MM.1S (cell line): Measurements from ENCODE around the gene FGF21.

Source experiments
- CTCF ChIP-seq: fragments of 300-600 bp; sonication (generic); IDR thresholded peaks from 2 replicates; pipeline ENCODE4 v1.5.1; 2016; ENCODE audit warnings: antibody characterized with exemption, low read length, mixed read lengths
- EZH2 ChIP-seq: fragments of 300-600 bp; sonication (generic); optimal IDR thresholded peaks from 2 replicates; pipeline ENCODE3; 2017; ENCODE audit warnings: low read depth, mild to moderate bottlenecking, antibody characterized with exemption, low read length, mixed read lengths

DNA sequence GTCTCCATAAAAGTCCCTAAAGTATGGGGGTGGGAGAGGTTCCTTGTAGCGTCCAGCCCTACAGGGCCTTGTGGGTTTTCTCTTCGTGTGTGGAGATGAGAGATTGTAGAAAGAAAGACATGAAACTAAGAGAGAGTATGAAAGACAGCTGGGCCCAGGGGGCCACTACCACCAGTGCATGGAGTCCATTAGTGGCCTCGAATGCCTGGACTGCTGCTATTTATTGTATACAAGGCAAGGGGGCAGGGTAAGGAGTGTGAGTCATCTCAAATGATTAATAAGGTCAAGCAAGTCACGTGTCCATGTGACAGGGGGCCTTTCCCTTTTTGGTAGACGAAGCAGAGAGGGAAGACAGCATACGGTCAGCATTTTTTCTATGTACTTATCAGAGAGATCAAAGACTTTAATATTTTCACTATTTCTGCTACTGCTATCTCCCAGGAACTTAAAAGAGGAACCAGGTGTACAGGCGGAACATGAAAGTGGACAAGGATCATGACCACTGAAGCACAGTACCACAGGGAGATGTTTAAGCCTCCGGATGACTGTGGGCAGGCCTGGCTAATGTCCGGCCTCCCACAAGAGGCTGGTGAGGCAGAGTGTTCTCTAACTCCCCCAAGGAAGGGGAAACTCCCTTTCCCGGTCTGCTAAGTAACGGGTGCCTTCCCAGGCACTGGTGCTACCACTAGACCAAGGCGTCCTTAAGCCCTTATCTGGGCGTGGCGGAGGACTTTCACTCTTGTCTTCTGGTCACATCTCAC is 25.5 kb downstream of the FGF21 start:
- no peak for TF ChIP-seq CTCF
- no peak for TF ChIP-seq EZH2
